ENCODE data around the gene GABRQ.
A peak's percentile ranks its signal among the peaks of the same experiment; 100 is the strongest.

The GABRQ gene
- 0 to 0.36 (median 0) reads per million in 9 experiments for total RNA-seq

- no peak within 1 kb of the TSS for H3K27ac Mint-ChIP-seq
- H3K9me3 Mint-ChIP-seq = no peaks in the 10 kb centered on the region
- H3K27me3 Mint-ChIP-seq = peaks cover 13 to 27% of the 10 kb centered on the region in 2 donors
- H3K4me1 Mint-ChIP-seq (ENCODE audit: low read depth in 2 of 2) = no peaks in the 10 kb centered on the region
- H3K4me3 Mint-ChIP-seq = no peak within 1 kb of the TSS
- H3K36me3 Mint-ChIP-seq (ENCODE audit: insufficient read depth) = peaks cover 2% of the 10 kb centered on the region
- no peak for DNase-seq
- no peak for ATAC-seq (replicated peaks)
Observed at GRCh38 chrX:152637649-152638442, at the start of gene GABRQ. GABRQ (plus strand) TSS chrX:152637895; CDS start chrX:152638203, 308 bp downstream.

GRCh38 chrX:152588206-152588605 is 49.5 kb upstream of the GABRQ start:
- Mint-ChIP-seq H3K4me3 (no peak overlapping the region), H3K27me3 (no peaks in the 10 kb centered on the region), H3K27ac (no peak overlapping the region), H3K4me1 (ENCODE audit: low read depth in 2 of 2) (no peaks in the 10 kb centered on the region), H3K36me3 (ENCODE audit: insufficient read depth) (no peaks in the 10 kb centered on the region), H3K9me3 (no peaks in the 10 kb centered on the region)
- ATAC-seq (replicated peaks) (no peak), DNase-seq (no peak)

- Mint-ChIP-seq H3K4me1 (ENCODE audit: low read depth in 2 of 2) (no peaks in the 10 kb centered on the region), H3K27ac (no peak overlapping the region), H3K36me3 (ENCODE audit: insufficient read depth) (no peaks in the 10 kb centered on the region), H3K4me3 (no peak overlapping the region), H3K9me3 (no peaks in the 10 kb centered on the region), H3K27me3 (no peaks in the 10 kb centered on the region)
- DNase-seq (no peak), ATAC-seq (replicated peaks) (no peak)
Observed at GRCh38 chrX:152600853-152601633, 36.7 kb upstream of the GABRQ start.

GRCh38 chrX:152601848-152602616 is 35.7 kb upstream of the GABRQ start:
- Mint-ChIP-seq H3K9me3 (no peaks in the 10 kb centered on the region), H3K4me1 (ENCODE audit: low read depth in 2 of 2) (no peaks in the 10 kb centered on the region), H3K27me3 (no peaks in the 10 kb centered on the region), H3K4me3 (no peak overlapping the region), H3K36me3 (ENCODE audit: insufficient read depth) (no peaks in the 10 kb centered on the region), H3K27ac (no peak overlapping the region)
- DNase-seq (no peak), ATAC-seq (replicated peaks) (no peak)

- H3K4me3 Mint-ChIP-seq = no peak overlapping the region
- ATAC-seq (replicated peaks) (no peak), DNase-seq (no peak)
- no peaks in the 10 kb centered on the region for H3K36me3 Mint-ChIP-seq (ENCODE audit: insufficient read depth)
- H3K4me1 Mint-ChIP-seq (ENCODE audit: low read depth in 2 of 2) = no peaks in the 10 kb centered on the region
- no peak overlapping the region for H3K27ac Mint-ChIP-seq
- no peaks in the 10 kb centered on the region for H3K9me3 Mint-ChIP-seq
- peaks cover 0 to 6% of the 10 kb centered on the region in 2 donors for H3K27me3 Mint-ChIP-seq
Observed at GRCh38 chrX:152614791-152615190, 22.9 kb upstream of the GABRQ start.

- no peaks in the 10 kb centered on the region for H3K9me3 Mint-ChIP-seq
Observed at GRCh38 chrX:152619897-152620296, 17.8 kb upstream of the GABRQ start.

GRCh38 chrX:152632445-152633097 is 5.1 kb upstream of the GABRQ start:
- ATAC-seq (replicated peaks) = no peak
- Mint-ChIP-seq H3K36me3 (ENCODE audit: insufficient read depth) (no peaks in the 10 kb centered on the region), H3K4me3 (no peak overlapping the region), H3K4me1 (ENCODE audit: low read depth in 2 of 2) (no peaks in the 10 kb centered on the region), H3K9me3 (no peaks in the 10 kb centered on the region), H3K27ac (no peak overlapping the region), H3K27me3 (peaks cover 5 to 16% of the 10 kb centered on the region in 2 donors)
- peak in 2 of 3 experiments; percentile 1 to 3 for DNase-seq

More at GRCh38 chrX:152619897-152620296, 17.8 kb upstream of the GABRQ start:
- no peak overlapping the region for H3K27ac Mint-ChIP-seq
- H3K4me3 Mint-ChIP-seq = no peak overlapping the region
- no peaks in the 10 kb centered on the region for H3K4me1 Mint-ChIP-seq (ENCODE audit: low read depth in 2 of 2)
- ATAC-seq (replicated peaks) = no peak
- no peaks in the 10 kb centered on the region for H3K36me3 Mint-ChIP-seq (ENCODE audit: insufficient read depth)
- DNase-seq = no peak
- H3K27me3 Mint-ChIP-seq = peaks cover 6 to 8% of the 10 kb centered on the region in 2 donors

- Mint-ChIP-seq H3K27ac (no peak overlapping the region), H3K4me1 (ENCODE audit: low read depth in 2 of 2) (no peaks in the 10 kb centered on the region), H3K4me3 (no peak overlapping the region), H3K36me3 (ENCODE audit: insufficient read depth) (peaks cover 2% of the 10 kb centered on the region), H3K9me3 (no peaks in the 10 kb centered on the region), H3K27me3 (peaks cover 13 to 27% of the 10 kb centered on the region in 2 donors)
- ATAC-seq (replicated peaks) = no peak
- DNase-seq = no peak
Observed at GRCh38 chrX:152635941-152636340, 1.8 kb upstream of the GABRQ start.

- Mint-ChIP-seq H3K4me1 (ENCODE audit: low read depth in 2 of 2) (no peaks in the 10 kb centered on the region), H3K4me3 (no peak overlapping the region)
- no peak for ATAC-seq (replicated peaks)
Observed at GRCh38 chrX:152638443-152638904, 779 bp downstream of the GABRQ start.

GRCh38 chrX:152639426-152639825 is 1.7 kb downstream of the GABRQ start:
- ATAC-seq (replicated peaks) (no peak), DNase-seq (no peak)
- Mint-ChIP-seq H3K36me3 (ENCODE audit: insufficient read depth) (peaks cover 2% of the 10 kb centered on the region), H3K27me3 (peaks cover 13 to 27% of the 10 kb centered on the region in 2 donors), H3K4me1 (ENCODE audit: low read depth in 2 of 2) (no peaks in the 10 kb centered on the region), H3K9me3 (no peaks in the 10 kb centered on the region), H3K4me3 (no peak overlapping the region), H3K27ac (no peak overlapping the region)

More at GRCh38 chrX:152638443-152638904, 779 bp downstream of the GABRQ start:
- Mint-ChIP-seq H3K27ac (no peak overlapping the region), H3K36me3 (ENCODE audit: insufficient read depth) (peaks cover 2% of the 10 kb centered on the region), H3K27me3 (peaks cover 13 to 27% of the 10 kb centered on the region in 2 donors), H3K9me3 (no peaks in the 10 kb centered on the region)
- DNase-seq = no peak

- ATAC-seq (replicated peaks) = no peak
- DNase-seq = no peak
- H3K4me3 Mint-ChIP-seq = no peak overlapping the region
- H3K27ac Mint-ChIP-seq = no peak overlapping the region
- no peaks in the 10 kb centered on the region for H3K9me3 Mint-ChIP-seq
- peaks cover 13 to 27% of the 10 kb centered on the region in 2 donors for H3K27me3 Mint-ChIP-seq
- peaks cover 2% of the 10 kb centered on the region for H3K36me3 Mint-ChIP-seq (ENCODE audit: insufficient read depth)
- no peaks in the 10 kb centered on the region for H3K4me1 Mint-ChIP-seq (ENCODE audit: low read depth in 2 of 2)
Observed at GRCh38 chrX:152640034-152640818, 2.5 kb downstream of the GABRQ start.

- no peak overlapping the region for H3K4me3 Mint-ChIP-seq
- H3K4me1 Mint-ChIP-seq (ENCODE audit: low read depth in 2 of 2) = no peaks in the 10 kb centered on the region
- no peak for ATAC-seq (replicated peaks)
- no peak for DNase-seq
- H3K36me3 Mint-ChIP-seq (ENCODE audit: insufficient read depth) = peaks cover 2% of the 10 kb centered on the region
- peaks cover 13 to 20% of the 10 kb centered on the region in 2 donors for H3K27me3 Mint-ChIP-seq
- no peak overlapping the region for H3K27ac Mint-ChIP-seq
- H3K9me3 Mint-ChIP-seq = no peaks in the 10 kb centered on the region
Observed at GRCh38 chrX:152641256-152641875, 3.7 kb downstream of the GABRQ start.
